Measurements from ENCODE around the gene USP2.

The USP2 gene

DNA sequence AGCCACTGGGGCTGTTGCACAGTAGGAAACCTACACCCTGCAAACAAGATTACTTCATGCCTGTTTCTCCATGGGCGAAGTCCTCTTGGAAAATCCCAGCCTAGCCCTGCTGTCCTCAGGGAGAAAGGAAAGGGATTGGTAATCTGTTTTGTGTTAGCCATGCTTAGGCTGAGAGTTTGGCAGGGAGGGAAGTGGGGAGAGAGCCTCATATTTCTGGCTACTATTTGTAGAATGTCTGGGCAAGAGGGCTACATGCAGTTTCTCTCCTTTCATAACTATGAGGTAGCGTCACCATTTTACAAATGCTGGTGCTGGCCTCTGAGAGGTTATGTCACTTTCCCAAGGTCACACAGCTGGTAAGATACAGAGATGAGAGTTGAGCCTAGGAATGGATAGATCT is 34.2 kb downstream of the USP2 start:
- H3K4me3 ChIP-seq (ENCODE audit: low read length) = no peak overlapping the region
- TF ChIP-seq, protein P1, sequence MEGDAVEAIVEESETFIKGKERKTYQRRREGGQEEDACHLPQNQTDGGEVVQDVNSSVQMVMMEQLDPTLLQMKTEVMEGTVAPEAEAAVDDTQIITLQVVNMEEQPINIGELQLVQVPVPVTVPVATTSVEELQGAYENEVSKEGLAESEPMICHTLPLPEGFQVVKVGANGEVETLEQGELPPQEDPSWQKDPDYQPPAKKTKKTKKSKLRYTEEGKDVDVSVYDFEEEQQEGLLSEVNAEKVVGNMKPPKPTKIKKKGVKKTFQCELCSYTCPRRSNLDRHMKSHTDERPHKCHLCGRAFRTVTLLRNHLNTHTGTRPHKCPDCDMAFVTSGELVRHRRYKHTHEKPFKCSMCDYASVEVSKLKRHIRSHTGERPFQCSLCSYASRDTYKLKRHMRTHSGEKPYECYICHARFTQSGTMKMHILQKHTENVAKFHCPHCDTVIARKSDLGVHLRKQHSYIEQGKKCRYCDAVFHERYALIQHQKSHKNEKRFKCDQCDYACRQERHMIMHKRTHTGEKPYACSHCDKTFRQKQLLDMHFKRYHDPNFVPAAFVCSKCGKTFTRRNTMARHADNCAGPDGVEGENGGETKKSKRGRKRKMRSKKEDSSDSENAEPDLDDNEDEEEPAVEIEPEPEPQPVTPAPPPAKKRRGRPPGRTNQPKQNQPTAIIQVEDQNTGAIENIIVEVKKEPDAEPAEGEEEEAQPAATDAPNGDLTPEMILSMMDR (IDR thresholded peaks at IDR 0.05; ENCODE audit: insufficient read depth, low read depth, low read length, missing control alignments) = no peak
- no peak for DNase-seq (ENCODE audit: low read depth)

DNA sequence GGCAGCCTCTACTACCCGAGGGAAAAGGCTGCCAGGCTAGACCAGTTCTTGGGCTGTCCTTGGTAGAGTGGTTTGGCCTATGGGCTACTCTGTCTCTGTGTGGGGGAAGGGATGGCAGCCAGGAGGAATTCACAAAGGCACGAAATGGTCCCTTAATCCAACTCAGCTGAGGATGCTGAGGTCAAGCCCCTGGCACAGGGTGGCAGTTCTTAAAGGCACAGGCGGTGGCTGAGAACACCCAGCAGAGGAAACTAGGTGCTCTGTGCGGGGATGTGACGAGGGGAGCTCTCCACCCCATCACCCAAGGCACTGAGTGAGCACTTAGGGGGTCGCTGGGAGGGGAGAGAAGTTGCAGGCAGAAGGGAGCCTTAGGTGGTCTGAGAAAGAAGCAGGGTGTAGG is 34.9 kb downstream of the USP2 start, which contains the start of gene MFRP:
Gene MFRP (minus strand): TSS at position 101 of the 400 bp plus-strand sequence. CDS start 192 bp downstream, outside the sequence.
- DNase-seq (ENCODE audit: low read depth) = no peak
- TF ChIP-seq, protein P1 (IDR thresholded peaks at IDR 0.05; ENCODE audit: insufficient read depth, low read depth, low read length, missing control alignments) = no peak
- no peak within 1 kb of the TSS for H3K4me3 ChIP-seq (ENCODE audit: low read length)

GRCh38 chr11:119345685-119346084 is 35.8 kb downstream of the USP2 start:
- TF ChIP-seq, protein P1 (IDR thresholded peaks at IDR 0.05; ENCODE audit: insufficient read depth, low read depth, low read length, missing control alignments) = no peak
- H3K4me3 ChIP-seq (ENCODE audit: low read length) = no peak overlapping the region
- no peak for DNase-seq (ENCODE audit: low read depth)

- no peak overlapping the region for H3K4me3 ChIP-seq (ENCODE audit: low read length)
- DNase-seq (ENCODE audit: low read depth) = no peak
- TF ChIP-seq, protein P1 (IDR thresholded peaks at IDR 0.05; ENCODE audit: insufficient read depth, low read depth, low read length, missing control alignments) = no peak
These were observed 37.0 kb downstream of the USP2 start for GRCh38 chr11:119344291-119345010.

DNA sequence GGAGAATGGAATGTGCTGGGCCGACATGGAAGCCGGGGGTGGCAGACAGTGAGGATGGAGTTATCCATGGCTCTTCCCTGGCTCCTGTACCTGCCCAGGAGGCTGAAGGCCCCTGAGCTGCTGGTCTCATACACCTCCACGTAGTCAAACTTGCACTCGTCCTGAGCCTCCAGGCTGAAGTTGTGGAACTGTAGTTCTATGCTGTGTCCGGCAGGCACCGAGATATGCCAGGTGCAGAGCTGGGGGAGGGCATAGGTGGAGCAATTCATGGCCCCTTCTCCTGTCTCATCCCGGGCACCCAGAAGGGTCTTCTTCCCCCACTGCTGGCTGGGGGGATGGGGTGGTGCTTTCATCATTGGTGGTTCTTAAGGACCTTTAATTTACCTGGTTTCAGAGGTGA is 37.8 kb downstream of the USP2 start:
- DNase-seq (ENCODE audit: low read depth) = no peak
- no peak overlapping the region for H3K4me3 ChIP-seq (ENCODE audit: low read length)
- TF ChIP-seq, protein P1 (IDR thresholded peaks at IDR 0.05; ENCODE audit: insufficient read depth, low read depth, low read length, missing control alignments) = no peak

DNA sequence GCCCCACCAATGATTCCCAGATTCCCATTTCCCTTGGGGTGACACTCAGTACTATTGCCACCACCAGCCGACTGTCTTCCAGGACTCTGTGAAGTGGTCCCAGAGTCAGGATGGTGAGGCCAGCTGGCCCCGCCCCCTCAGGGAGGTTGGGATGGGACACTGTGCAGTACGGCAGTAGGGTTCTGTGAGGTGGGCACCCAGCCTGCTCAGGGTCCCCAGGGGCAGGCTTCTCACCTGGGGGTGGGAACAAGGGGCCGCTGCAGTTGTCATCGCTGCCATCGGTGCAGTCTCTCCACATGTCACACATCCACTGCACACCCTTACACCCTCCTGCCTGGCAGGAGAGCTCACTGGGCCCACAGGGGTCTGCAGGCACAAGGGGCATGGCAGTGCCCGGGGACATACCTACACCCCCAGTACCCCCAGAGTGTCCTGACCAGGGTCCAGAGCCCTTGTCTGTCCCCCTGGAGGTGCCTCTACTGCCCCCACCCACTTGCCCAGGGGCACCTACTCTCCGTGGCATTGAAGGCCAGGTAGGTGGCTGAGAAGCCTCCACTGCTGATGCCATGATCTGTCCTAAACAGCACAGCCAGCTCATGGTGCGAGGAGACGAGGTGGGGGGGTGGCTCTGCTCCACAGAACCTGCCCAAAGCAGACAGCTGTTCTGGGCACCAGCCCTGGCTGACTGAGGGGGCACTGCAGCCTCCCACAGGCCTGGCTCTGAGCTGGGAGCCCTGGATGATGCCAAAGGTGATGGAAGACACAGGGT is 38.9 kb downstream of the USP2 start:
- no peak overlapping the region for H3K4me3 ChIP-seq (ENCODE audit: low read length)
- no peak for DNase-seq (ENCODE audit: low read depth)
- TF ChIP-seq, protein P1 (IDR thresholded peaks at IDR 0.05; ENCODE audit: insufficient read depth, low read depth, low read length, missing control alignments) = no peak
